GM21447 (cell line): ENCODE data around the gene PSMA2.

Source experiments
- ATAC-seq: cut with Tn5 transposase; IDR thresholded peaks from one replicate; pipeline ENCODE4 v1.9.1; 2021; ENCODE audit not compliant: unreplicated experiment

PSMA2 gene

DNA sequence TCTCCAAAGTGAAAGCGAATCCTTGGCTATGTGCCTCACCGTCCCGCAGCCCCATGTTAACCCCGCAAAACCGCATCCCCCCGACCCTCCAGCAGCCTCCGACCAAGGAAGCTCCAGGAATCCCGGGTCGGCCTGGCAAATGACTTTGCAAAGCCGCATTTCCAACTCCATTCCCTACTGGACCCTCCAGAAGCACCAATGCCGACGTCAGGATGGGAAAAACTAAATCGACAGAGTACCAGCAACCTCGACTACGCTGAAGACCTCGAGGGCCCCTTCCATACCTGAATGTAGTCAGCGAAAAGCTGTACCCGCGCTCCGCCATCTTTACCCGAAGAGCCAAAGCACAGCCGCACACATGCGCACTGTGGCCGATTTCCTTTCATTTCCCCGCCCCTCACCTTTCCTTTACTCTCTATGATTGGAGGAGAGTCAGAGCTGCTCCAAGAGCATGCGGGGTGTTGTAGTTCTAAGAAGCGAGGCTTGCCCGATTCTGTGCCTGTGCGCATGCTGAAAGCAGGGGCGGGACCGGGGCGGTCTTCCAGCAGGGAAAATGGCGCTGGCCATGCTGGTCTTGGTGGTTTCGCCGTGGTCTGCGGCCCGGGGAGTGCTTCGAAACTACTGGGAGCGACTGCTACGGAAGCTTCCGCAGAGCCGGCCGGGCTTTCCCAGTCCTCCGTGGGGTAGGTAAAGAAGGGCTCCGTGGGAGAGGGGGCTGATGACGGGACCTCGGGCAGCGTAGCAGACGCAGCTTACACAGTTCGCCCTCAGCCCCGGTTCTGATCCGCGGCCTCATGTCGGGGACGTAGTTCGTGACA, at the start of gene PSMA2, which contains the start of gene MRPL32:
Gene PSMA2, minus strand, starts transcription at position 341 of the 818 bp plus-strand sequence. Its CDS starts 16 bp downstream, at position 325.
Gene MRPL32, plus strand, starts transcription at position 543 of the 818 bp plus-strand sequence. Its CDS starts 11 bp downstream, at position 554.
- peak; percentile 99 for ATAC-seq

- ATAC-seq, result no peak
Observed at GRCh38 chr7:42981601-42982000, 49.6 kb upstream of the PSMA2 start.

DNA sequence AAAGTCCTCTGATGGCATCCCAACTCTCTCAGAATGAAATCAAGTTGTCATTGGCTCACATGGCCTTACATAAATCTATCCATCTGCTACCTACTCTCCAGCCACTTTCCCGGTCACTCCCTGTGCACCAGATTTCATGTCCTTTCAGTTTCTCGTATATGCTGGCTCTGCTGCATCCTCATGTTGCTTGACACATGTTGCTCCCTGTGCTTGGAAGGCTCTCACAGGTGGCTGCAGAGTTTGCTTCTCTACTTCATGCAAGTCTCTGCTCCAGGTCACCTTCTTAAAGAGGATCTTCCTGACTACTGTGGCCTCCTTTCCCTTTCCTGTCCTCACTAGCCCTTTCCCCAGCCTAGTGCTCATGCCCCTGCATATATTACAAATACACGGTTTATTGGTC, 48.5 kb upstream of the PSMA2 start:
- no peak for ATAC-seq

- ATAC-seq, result no peak
Observed at GRCh38 chr7:42980084-42980483, 48.1 kb upstream of the PSMA2 start.

- no peak for ATAC-seq
Observed at GRCh38 chr7:42978496-42978895, 46.5 kb upstream of the PSMA2 start.

GRCh38 chr7:42976371-42976770, 44.4 kb upstream of the PSMA2 start:
- no peak for ATAC-seq

DNA sequence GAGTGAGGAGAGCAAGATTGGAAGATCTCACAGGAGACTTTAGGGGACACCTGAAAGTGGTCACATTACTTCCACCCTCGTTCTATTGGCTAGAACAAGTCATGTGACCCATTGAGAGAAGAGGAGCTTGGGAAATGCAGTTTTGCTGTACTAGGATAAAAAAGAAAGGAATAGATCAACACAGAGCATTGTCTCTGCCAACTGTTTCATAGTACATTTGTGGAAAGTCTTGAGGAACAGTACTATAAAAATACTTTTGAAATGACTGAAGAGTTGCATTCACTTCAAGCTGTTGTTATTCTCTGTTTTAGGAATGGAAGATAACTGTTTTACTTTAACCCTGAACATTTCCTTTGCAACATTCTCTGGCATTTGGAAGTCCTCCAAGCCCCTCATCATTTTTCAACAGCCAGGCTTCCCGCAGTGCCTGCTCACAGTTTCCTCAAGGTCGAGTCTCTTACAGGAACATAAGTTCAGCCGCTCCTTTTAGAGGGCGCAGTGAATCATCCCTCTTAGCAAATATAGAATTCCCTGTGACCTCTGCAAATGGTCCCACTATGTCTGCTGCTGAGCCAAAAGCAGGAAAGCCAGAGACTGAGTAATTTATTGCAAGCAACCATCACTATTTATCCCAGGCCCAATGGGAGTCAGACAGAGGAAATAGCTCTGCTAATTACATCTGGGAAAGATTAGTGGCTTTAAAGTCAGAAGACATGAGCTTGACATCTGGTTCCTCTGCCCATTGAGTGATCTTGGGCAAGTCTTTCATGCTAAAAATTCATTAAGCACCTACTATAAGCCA, 40.9 kb upstream of the PSMA2 start:
- no peak for ATAC-seq

DNA sequence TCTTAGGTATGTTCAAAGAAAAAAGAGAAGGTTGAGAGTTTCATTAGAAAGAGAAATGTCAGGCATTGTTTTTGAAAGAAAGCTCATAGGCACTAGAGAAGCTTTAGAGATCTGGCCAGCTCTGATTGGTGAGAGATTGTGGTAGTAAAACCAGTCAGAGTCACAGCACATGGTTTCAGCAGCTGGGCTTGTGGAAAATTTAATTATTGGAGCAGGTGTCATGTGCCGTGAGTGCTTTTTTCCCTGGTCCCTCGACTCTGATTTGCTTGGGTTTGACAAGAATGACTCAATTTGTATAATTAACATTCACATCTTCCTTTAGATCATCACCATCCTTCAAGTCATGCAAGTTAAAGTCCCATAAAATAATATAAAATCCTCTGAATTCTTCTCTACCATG, 35.4 kb upstream of the PSMA2 start:
- ATAC-seq, result no peak

DNA sequence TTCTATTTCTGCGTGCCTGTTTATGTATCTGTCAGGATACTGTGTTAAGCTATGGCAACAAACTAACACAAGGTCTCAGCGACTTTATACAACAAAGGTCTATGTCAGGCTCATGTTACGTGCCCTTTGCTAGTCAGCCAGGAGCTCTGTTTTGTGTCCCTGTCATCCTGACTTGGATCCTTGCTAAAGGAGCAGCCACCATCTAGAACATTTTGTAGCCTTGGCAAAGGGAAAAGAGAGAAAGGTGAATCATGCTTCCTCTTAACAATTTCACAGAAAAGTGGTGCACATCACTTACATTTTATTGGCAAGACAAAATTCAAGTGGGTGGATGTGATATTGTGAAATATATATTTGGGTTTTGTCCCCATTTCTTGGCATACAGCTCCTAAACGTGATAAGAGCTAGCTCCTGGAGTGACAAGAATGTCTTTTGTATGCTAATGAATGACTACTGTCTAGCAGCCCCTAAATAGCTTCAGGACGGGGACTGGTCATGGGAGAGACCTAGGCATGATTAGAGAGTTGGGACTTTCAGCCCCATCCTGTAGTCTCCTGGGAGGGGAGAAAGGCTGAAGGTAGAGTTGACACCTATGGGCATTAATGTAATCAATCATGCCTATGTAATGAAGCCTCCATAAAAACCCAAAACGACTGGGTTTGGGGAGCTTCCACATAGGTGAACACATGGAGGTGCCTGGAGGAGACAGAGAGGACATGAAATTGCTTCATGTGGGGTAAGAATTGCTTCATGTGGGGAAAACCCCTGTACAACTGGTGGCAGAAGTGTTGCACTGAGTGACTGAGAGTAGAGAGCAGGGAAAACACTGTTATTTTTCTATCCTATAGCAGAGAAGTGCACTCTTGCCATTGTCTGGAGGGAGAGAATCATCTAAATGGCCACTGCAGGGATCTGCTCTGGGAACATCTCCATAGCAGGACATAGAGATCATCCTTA, 33.2 kb upstream of the PSMA2 start:
- no peak for ATAC-seq

- ATAC-seq, result no peak
Observed at GRCh38 chr7:42964293-42964692, 32.3 kb upstream of the PSMA2 start.

DNA sequence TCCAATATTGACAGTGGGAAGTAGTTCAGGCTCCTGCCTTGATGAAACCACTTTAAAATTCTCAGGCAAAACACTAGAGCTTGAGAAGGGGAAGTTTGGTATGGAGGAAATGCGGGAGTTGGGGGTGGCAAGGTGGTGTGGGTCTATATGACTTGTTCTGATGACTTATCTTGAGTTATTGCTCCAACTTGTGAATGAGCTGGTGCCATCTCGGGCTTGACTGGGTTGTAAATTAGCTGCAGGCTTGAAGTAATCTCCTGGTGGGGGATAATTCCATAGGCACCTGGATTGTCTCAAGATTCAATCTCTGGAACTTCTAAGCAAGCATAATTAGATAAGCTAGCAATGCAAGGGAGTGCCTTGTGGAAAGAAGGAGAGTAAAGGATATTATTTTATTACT, 29.2 kb upstream of the PSMA2 start:
- peak; percentile 9 for ATAC-seq

- peak; percentile 53 for ATAC-seq
Observed at GRCh38 chr7:42960762-42961161, 28.8 kb upstream of the PSMA2 start.

GRCh38 chr7:42959549-42959948, 27.6 kb upstream of the PSMA2 start:
- no peak for ATAC-seq

GRCh38 chr7:42956062-42956461, 24.1 kb upstream of the PSMA2 start:
- no peak for ATAC-seq

GRCh38 chr7:42953994-42954393, 22.0 kb upstream of the PSMA2 start:
- ATAC-seq, result no peak

GRCh38 chr7:42952328-42952727, 20.4 kb upstream of the PSMA2 start:
- ATAC-seq, result no peak

GRCh38 chr7:42950417-42950816, 18.4 kb upstream of the PSMA2 start:
- no peak for ATAC-seq

DNA sequence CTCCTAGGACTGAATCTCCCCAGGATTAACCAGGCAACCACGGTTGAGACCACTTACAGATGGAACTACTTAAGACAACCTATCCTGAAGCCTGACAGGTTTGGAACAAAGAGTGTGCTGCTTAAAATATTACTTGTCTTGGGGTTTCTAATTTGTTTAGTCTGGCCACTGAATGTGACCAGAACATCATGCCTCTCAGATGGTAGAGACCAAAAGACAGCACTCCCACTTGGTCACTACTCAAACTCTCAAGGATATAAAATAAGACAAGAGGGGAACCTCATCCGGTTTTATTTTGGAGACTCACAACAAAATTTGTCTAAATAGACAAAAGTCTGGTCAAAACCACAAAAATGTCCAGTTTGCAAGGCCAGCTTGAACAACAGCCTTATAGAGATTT, 15.5 kb upstream of the PSMA2 start:
- no peak for ATAC-seq

DNA sequence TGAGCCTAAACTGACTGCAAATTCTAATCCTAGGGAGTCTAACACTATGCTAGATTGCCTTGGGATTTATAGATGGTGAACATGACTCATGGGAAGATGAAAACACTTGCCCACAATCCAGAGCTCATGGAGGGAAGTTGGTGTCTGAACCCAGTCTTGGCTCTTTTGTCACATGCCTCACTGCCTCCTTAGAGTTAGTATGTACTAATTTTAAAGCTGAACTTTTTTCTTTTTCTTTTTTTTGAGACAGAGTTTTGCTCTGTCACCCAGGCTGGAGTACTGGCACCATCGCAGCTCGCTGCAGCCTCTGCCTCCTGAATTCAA, 14.6 kb upstream of the PSMA2 start:
- ATAC-seq, result no peak

- peak; percentile 77 for ATAC-seq
Observed at GRCh38 chr7:42945821-42946626, 14.1 kb upstream of the PSMA2 start.
